Suprapubic skin (tissue), 3 donors: ENCODE measurements around the gene NSD1.

Source experiments
- CTCF ChIP-seq, 2 donors: fragments of 200-600 bp in 1 of 2; fragments of 450-650 bp in 1 of 2; sonication (generic) in 1 of 2; IDR thresholded peaks; one replicate each; pipeline ENCODE4 v1.5.1; 2016 to 2019; ENCODE audit warnings: antibody characterized with exemption in 2 of 2, mild to moderate bottlenecking in 1 of 2, moderate library complexity in 1 of 2
- POLR2AphosphoS5 ChIP-seq, 3 donors: sonication (generic); formaldehyde crosslinking; IDR thresholded peaks; one replicate each; pipeline ENCODE4 v1.6.1; 2017; ENCODE audit warnings: antibody characterized with exemption in 3 of 3

DNA sequence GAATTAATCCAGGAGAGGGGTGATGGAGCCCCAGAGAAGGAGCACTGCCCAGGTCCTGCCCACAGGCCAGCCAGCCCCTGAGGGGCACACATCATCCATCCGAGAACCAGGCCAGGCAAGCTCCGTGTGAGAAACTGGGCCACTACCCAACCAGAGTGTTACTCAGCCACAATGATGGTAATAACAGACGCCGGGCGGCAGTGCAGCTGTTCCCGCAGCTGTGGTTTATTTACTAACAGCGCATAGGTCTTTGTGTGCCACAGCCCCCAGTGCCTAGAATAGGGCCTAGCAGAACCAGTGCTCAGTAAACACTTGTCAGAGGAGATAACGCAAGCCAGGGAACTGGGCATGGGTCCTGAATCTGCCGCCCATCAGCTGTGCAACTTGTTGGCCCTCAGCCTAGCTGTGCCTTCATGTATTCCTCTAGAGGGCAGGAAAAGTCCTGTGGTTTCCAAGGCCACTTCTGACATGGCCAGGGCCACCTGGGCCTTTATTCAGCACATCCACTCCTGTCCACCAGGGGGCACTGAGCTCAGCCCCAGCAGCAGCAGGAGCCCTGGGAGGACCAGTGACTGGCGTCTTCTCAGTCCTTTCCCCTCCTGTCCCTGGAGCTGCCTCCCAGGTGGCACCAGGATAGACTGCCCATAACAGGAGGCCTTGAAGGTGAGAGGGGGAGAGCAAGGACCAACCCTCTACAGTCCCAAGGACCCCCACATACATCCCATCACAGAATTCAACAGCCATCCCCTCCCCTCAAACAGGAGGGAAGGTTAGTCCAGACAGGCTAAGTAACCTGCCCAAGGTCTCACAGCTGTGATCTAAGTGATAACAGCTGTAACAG, 176.0 kb downstream of the NSD1 start:
- TF ChIP-seq CTCF (IDR thresholded peaks at IDR 0.05) (peak; percentile 48 to 89), POLR2AphosphoS5 (IDR thresholded peaks at IDR 0.05) (no peak)
